Epithelial cell of prostate (primary cell): ENCODE data around the gene RUNDC3A.

Experiments used
- DNase-seq: peaks from one replicate; pipeline ENCODE4 v3.0.0-alpha.2; 2011; ENCODE audit warnings: low read depth, low spot score
- H3K27ac ChIP-seq: fragments of 450-650 bp; 2 replicates; pipeline ENCODE4 v1.5.1; 2017; ENCODE audit warnings: mild to moderate bottlenecking

Gene RUNDC3A

DNA sequence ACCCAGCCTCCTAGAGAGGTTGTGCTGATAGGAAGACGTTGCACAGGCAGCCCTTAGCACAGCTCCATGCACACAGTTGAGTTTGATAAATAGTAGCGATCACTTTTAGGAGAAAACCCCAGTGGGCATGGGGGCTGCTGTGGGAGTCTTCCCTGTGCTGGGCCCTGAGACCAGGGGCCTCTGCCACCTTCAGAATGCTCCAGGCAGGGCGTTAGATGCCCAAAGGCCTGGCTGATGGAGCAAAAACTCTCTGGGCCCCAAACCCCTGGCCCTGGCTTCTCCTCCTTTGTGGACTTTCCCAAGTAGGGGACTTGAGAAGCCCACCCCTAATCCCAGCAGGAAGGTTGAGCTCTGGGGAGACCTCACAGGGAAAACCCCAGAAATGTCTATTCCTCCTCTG is 26.1 kb upstream of the RUNDC3A start:
- no peak overlapping the region for H3K27ac ChIP-seq
- no peak for DNase-seq

DNA sequence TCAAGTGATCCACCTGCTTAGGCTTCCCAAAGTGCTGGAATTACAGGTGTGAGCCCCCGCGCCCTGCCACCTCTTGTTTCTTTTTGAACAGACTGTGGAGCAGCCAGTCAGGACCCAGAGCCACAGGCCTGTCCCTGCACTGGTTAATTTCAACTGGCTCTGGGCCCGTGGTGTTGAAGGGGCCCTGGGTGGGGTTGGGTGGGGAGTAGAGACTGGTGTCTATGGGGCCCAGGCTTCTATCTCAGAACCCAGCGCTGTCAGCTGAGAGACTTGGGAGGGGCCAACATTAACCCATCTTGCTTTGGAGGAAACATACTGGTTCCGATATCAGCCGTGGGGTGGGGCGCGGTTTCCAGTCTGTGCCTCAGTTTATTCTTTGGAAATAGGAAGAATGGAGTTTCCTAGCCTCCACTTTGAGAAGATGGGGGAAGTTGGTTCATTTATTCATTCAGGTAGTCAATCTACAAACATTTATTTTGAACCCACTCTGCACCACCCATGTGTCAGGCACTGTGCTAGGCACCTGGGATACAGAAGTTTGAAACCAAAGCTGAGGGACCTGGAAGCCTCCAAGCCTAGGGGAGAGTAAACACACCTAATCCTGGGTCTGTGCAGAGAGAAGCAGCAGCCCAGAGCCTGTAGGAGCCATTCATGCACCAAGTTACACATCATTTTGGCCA is 24.9 kb upstream of the RUNDC3A start:
- DNase-seq, result no peak
- H3K27ac ChIP-seq, result no peak overlapping the region

- DNase-seq, result no peak
- H3K27ac ChIP-seq, result no peak overlapping the region
Observed at GRCh38 chr17:44284024-44284400, 24.4 kb upstream of the RUNDC3A start.

GRCh38 chr17:44287651-44288050 is 20.8 kb upstream of the RUNDC3A start:
- no peak overlapping the region for H3K27ac ChIP-seq
- DNase-seq, result no peak

- no peak overlapping the region for H3K27ac ChIP-seq
- DNase-seq, result no peak
Observed at GRCh38 chr17:44293509-44294226, 14.7 kb upstream of the RUNDC3A start.

- DNase-seq, result peak; percentile 69
- no peak overlapping the region for H3K27ac ChIP-seq
Observed at GRCh38 chr17:44297975-44298374, 10.4 kb upstream of the RUNDC3A start.

DNA sequence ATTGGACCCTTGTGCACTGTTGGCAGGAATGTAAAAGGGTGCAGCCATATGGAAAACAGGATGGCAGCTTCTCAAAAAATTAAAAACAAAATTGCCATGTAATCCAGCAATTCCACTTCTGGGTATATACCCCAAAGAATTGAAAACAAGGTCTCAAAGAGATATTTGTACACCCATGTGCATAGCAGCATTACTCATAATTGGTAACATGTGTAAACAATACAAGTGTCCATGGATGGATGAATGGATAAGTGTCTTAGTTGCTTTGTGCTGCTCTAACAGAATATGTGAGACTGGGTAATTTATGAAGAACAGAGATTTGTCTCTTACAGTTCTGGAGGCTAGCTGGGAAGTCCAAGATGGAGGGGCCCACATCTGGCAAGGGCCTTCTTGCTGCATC is 3.8 kb upstream of the RUNDC3A start:
- DNase-seq, result no peak
- no peak overlapping the region for H3K27ac ChIP-seq

- DNase-seq, result no peak
- H3K27ac ChIP-seq, result no peak overlapping the region
Observed at GRCh38 chr17:44307387-44308186, 814 bp upstream of the RUNDC3A start.

DNA sequence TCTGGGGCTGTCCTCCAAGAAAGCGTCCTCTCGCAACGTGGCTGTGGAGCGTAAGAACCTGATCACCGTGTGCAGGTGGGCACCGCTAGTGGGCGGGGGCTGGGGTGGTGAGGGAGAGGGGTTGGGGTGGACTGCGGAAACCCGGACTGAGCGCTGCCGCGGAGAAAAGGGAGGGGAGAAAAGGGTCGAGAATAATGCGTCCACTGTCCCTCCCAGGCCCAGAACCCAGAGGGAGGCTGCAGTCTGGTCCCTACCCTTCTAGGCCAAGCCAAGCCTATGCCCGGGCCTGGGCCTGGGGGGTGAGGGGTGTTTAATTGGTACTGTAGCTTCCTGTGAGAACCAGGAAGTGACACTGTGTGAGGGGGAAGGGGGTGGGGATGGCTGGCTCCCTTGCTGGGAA is 464 bp downstream of the RUNDC3A start:
- DNase-seq, result no peak
- H3K27ac ChIP-seq, result no peak overlapping the region

GRCh38 chr17:44309472-44309871 is 1.1 kb downstream of the RUNDC3A start:
- H3K27ac ChIP-seq, result no peak overlapping the region

DNA sequence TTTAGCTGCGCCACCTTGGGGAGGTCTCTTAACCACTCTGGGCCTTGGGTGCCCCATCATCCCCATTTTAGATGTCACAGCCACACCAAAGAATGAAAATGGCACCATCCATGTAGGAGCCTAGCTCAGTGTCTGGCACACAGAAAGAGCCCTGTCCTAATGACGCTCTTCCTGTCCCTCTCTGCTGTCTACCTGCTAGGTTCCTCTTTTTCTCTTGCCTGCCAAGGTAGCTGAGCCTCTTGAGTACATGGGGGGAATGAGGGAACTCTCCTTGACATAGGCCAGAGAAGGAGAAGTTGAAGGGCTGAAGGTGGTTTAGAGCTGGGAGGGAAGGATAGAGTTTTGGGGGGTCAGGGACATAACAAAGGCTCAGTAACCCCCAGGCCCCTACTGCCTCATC is 1.8 kb downstream of the RUNDC3A start:
- no peak for DNase-seq
- H3K27ac ChIP-seq, result no peak overlapping the region

More at GRCh38 chr17:44309472-44309871, 1.1 kb downstream of the RUNDC3A start:
- DNase-seq, result no peak

DNA sequence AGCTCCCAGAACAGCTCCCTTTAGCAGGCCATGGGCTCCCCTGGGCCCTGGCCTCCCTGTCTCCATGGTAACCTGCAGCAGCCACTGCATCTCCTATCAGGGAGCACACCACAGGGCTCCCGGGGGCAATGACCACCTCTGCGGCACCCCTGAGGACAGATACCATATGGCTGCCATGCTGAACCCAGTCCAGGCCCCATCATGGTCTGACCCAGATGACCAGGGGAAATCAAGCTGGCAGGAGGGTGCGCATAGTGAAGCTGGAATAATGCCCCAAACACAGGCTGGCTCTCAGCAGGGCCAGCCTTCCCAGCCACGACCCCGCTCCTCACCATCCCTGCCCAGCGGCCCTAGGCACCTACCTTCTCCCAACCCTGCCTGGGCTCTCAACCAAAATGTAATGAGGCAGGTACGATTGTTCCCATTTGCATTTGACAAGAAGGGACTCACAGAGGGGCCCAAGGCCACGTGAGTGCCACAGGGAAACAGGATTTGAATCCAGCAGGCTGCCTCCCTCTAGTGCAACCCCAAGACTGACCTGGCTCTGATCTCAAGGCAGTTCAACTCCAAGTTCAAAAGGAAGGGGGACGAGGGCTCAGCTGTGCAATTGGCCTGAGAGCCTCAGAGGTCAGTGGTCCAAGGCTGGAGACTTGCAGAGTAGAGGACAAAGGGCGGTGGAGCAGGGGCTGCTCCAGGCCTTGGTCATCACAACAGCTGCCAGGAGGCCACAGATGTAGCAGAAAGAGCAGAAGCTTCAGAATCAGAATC is 2.4 kb downstream of the RUNDC3A start:
- no peak for DNase-seq
- no peak overlapping the region for H3K27ac ChIP-seq

GRCh38 chr17:44311562-44312181 is 3.3 kb downstream of the RUNDC3A start:
- no peak for DNase-seq
- H3K27ac ChIP-seq, result no peak overlapping the region

DNA sequence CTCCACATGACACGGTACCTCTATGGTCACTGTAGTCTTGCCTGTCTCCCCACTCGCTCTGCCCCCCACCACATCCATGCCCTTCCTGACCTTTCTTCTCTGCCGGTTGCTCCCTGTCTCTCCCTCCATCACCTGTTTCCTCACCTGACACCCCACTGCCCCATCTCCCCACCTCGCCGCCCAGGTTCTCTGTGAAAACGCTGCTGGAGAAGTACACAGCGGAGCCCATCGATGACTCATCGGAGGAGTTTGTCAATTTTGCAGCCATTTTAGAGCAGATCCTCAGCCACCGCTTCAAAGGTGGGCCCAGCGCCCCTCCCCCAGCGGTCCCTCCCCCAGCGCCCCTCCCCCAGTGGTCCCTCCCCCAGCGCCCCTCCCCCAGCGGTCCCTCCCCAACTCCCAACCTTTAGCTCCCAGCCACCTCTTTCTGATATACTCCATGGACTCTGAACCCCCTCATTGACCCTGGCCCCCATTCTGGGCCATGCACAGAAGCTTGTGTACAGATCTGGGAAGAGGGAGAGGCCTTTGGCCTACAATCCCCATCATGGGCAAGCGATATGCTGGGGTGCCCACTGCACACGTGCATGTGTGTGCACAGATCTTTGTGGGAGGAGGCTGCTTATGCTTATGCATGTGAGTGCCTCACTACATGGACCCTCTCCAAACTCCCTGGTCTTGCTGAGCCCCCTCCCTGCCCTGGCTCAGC is 4.1 kb downstream of the RUNDC3A start:
- H3K27ac ChIP-seq, result no peak overlapping the region
- DNase-seq, result no peak

GRCh38 chr17:44314031-44314430 is 5.6 kb downstream of the RUNDC3A start:
- DNase-seq, result no peak
- H3K27ac ChIP-seq, result no peak overlapping the region

DNA sequence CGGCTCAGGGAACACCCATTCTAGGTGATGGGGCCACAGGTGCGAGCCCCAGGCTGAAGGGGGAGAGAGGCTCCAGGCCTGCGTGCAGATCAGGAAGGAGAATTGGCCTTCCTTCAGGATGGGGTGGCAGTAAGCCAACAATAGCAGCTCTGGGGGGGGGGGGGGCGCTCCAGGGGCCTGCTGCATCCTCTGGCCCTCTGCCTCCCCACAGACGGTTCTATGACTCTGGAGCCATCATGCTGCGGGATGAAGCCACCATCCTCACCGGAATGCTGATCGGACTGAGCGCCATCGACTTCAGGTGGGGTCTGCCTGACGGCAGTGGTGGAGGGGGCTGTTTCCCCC is 6.1 kb downstream of the RUNDC3A start:
- no peak for DNase-seq

DNA sequence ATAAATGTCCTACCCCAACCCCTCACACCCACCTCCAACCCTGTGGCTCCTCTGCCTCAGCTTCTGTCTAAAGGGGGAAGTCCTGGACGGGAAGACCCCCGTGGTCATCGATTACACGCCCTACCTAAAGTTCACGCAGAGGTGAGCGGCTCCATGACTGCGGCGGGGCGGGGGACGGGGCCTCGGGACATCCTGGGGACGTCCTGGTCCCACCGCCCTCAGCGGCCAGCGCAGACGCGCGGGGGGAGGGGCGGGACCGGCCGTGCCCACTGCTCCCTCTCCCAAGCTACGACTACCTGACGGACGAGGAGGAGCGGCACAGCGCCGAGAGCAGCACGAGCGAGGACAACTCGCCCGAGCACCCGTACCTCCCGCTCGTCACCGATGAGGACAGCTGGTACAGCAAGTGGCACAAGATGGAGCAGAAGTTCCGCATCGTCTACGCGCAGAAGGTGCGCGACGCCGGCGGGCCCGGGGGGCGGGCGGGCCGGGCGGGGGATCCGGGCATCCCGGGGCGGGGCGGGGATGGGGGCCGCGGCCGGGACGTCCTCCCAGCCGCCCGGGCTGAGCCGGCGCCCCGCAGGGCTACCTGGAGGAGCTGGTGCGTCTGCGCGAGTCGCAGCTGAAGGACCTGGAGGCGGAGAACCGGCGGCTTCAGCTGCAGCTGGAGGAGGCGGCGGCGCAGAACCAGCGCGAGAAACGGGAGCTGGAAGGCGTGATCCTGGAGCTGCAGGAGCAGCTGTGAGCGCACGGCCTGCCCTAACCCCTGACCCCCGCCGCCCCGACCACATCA is 6.7 kb downstream of the RUNDC3A start:
- H3K27ac ChIP-seq, result no peak overlapping the region
- no peak for DNase-seq

More for the DNA sequence above, 6.1 kb downstream of the RUNDC3A start:
- H3K27ac ChIP-seq, result no peak overlapping the region

GRCh38 chr17:44315760-44316731 is 7.6 kb downstream of the RUNDC3A start:
- no peak for DNase-seq
- H3K27ac ChIP-seq, result no peak overlapping the region
